K562 treated with DMSO at 1 percent for 12 hours (cell line): ENCODE results near the gene KCNK6. TPM values are rescaled to one million over a fixed set of nuclear protein-coding genes. Genes with fewer than 3 reads are reported as not detected.

Experiments used
- total RNA-seq: library from RNA; unstranded; fragments of 300-600 nt; gene quantifications from 2 replicates; pipeline ENCODE4 v1.2.3, GENCODE V29; 2022; ENCODE audit not compliant: insufficient read depth

Gene KCNK6
- 0.20 TPM in 1 of 2 replicates, not detected in the other for total RNA-seq

GRCh38 chr19:38319421-38320258 is at the start of gene KCNK6:
TSS of gene KCNK6 (plus strand) at chr19:38319845. CDS start at chr19:38319951, 106 bp downstream.

GRCh38 chr19:38303517-38304351 is 15.9 kb upstream of the KCNK6 start, which contains the start of gene C19orf33:
TSS of gene C19orf33 (plus strand) at chr19:38304251. CDS start at chr19:38304262, 11 bp downstream.

GRCh38 chr19:38315657-38316476 is 3.8 kb upstream of the KCNK6 start, which contains the start of gene YIF1B:
TSS of gene YIF1B (minus strand) at chr19:38315947. CDS start at chr19:38315917, 30 bp downstream.

GRCh38 chr19:38374332-38375097 is 54.9 kb downstream of the KCNK6 start, which contains the start of gene PSMD8:
TSS of gene PSMD8 (plus strand) at chr19:38374571. CDS start at chr19:38374602, 31 bp downstream.

Other genes with a start within 250 kb of the KCNK6 start
- 1.1 and 1.4 TPM in 2 replicates for gene DPF1, start 95.6 kb upstream of the KCNK6 start, total RNA-seq
- 38.8 and 79.9 TPM in 2 replicates for gene PPP1R14A, start 63.5 kb upstream of the KCNK6 start, total RNA-seq
- not detected in 2 replicates for gene SPINT2, start 55.3 kb upstream of the KCNK6 start, total RNA-seq
- gene C19orf33, start 15.6 kb upstream of the KCNK6 start, total RNA-seq = not detected in 2 replicates
- gene YIF1B, start 3.9 kb upstream of the KCNK6 start, total RNA-seq = 286 and 399 TPM in 2 replicates
- gene CATSPERG, start 16.0 kb downstream of the KCNK6 start, total RNA-seq = 0.94 TPM in 1 of 2 replicates, not detected in the other
- 304 and 323 TPM in 2 replicates for gene PSMD8, start 54.7 kb downstream of the KCNK6 start, total RNA-seq
- 0.61 and 1.0 TPM in 2 replicates for gene GGN, start 68.2 kb downstream of the KCNK6 start, total RNA-seq
- 0.63 and 1.7 TPM in 2 replicates for gene SPRED3, start 68.9 kb downstream of the KCNK6 start, total RNA-seq
- gene FAM98C, start 83.2 kb downstream of the KCNK6 start, total RNA-seq = 35.3 and 45.5 TPM in 2 replicates
- gene RASGRP4, start 106.4 kb downstream of the KCNK6 start, total RNA-seq = 8.8 and 19.0 TPM in 2 replicates
- 0.57 and 7.7 TPM in 2 replicates for gene RYR1, start 113.8 kb downstream of the KCNK6 start, total RNA-seq